Lung (tissue), 12 donors: Measurements from ENCODE around the gene CTSC. TPM values are rescaled to one million over a fixed set of nuclear protein-coding genes. Genes with fewer than 3 reads are reported as not detected.

Experiments used
- ATAC-seq: fragments of 200-7000 bp; cut with Tn5 transposase; one replicate; pipeline ENCODE4 v1.9.1; 2020; ENCODE audit warnings: moderate number of reproducible peaks; ENCODE audit not compliant: insufficient read depth, low FRiP score
- DNase-seq, 3 donors: peaks; one replicate each; pipeline ENCODE4 v3.0.0-alpha.2; 2013 to 2017
- H3K27ac ChIP-seq, 2 donors: one replicate each; pipeline ENCODE4 v1.5.1; 2013; ENCODE audit warnings: mild to moderate bottlenecking in 2 of 2, moderate library complexity in 2 of 2, control low read depth in 1 of 2, inconsistent platforms in 1 of 2, low read depth in 1 of 2, low read length in 1 of 2
- H3K27me3 ChIP-seq, 3 donors: one replicate each; pipeline ENCODE4 v1.5.1; 2013; ENCODE audit warnings: low read length in 2 of 3; ENCODE audit not compliant: control insufficient read depth in 3 of 3, insufficient read depth in 3 of 3
- H3K36me3 ChIP-seq, 4 donors: one replicate each; pipeline ENCODE4 v1.5.1; 2013; ENCODE audit warnings: low read length in 4 of 4, mild to moderate bottlenecking in 1 of 4, moderate library complexity in 1 of 4; ENCODE audit not compliant: control insufficient read depth in 4 of 4, insufficient read depth in 4 of 4
- H3K4me1 ChIP-seq, 5 donors: one replicate each; pipeline ENCODE4 v1.5.1; 2013; ENCODE audit warnings: low read length in 5 of 5, mild to moderate bottlenecking in 2 of 5, moderate library complexity in 1 of 5; ENCODE audit not compliant: control insufficient read depth in 5 of 5, insufficient read depth in 5 of 5
- H3K4me3 ChIP-seq: one replicate; pipeline ENCODE4 v1.5.1; 2013; ENCODE audit warnings: mild to moderate bottlenecking, control low read depth, moderate library complexity
- H3K9ac ChIP-seq, 2 donors: one replicate each; pipeline ENCODE4 v1.5.1; 2013; ENCODE audit warnings: low read length in 2 of 2, control low read depth in 1 of 2; ENCODE audit not compliant: insufficient read depth in 1 of 2
- H3K9me3 ChIP-seq, 4 donors: one replicate each; pipeline ENCODE4 v1.5.1; 2013; ENCODE audit warnings: low read length in 3 of 4, mild to moderate bottlenecking in 1 of 4, moderate library complexity in 1 of 4; ENCODE audit not compliant: control insufficient read depth in 4 of 4, insufficient read depth in 3 of 4
- CTCF ChIP-seq: IDR thresholded peaks from 2 replicates; pipeline ENCODE4 v1.5.1; 2012; ENCODE audit warnings: mild to moderate bottlenecking; ENCODE audit errors: control extremely low read depth, extremely low read depth
- WGBS, 2 donors: extraction: QIAGEN DNeasy Blood & Tissue Kit; methylation state at CpG; one replicate each; pipeline ENCODE4 v1.1.7; 2013; 5-methylcytosine and 5-hydroxymethylcytosine counted together
- polyA plus RNA-seq, 2 donors: library from polyadenylated mRNA; stranded (reverse); fragments of 200-250 nt; gene quantifications; one replicate each; pipeline ENCODE4 v1.2.1, GENCODE V29; 2013
- total RNA-seq, 2 donors: library from RNA; depleted of rRNA in 1 of 2; stranded (reverse); fragments of >200 nt in 1 of 2; gene quantifications; one replicate each; pipeline ENCODE4 v1.2.1, GENCODE V29; 2014 to 2021
- donor health status: control.
- donor health status: control.
- donor health status: Bipolar disorder and iron deficiency.
- donor health status: healthy.
- donor health status: DM: yes; HTN: yes; CAD: no.

Gene CTSC
- total and polyA plus RNA-seq, 4 donors, result 87.1 to 363 (median 221) TPM

- Histone ChIP-seq H3K27me3 (no peaks in the 10 kb centered on the region), H3K9me3 (no peaks in the 10 kb centered on the region), H3K27ac (peak overlapping the region; percentile 36 to 98), H3K4me3 (peak overlapping the region; percentile 80), H3K9ac (peak overlapping the region; percentile 70 to 83), H3K36me3 (peaks cover 0 to 10% (median 5%) of the 10 kb centered on the region in 4 donors), H3K4me1 (peaks cover 0 to 29% (median 9%) of the 10 kb centered on the region in 5 donors)
- ATAC-seq (peak; percentile 80), DNase-seq (peak; percentile 79 to 93 (median 92))
- WGBS, 2 donors, result 2% methylated on average over 15 of the region's 15 CpGs
- no peak for TF ChIP-seq CTCF
Measured at GRCh38 chr11:88337987-88338668, 592 bp upstream of the CTSC start.

- no peak overlapping the region for H3K27ac ChIP-seq
- no peaks in the 10 kb centered on the region for H3K9me3 ChIP-seq
- peak overlapping the region; percentile 35 for H3K4me3 ChIP-seq
- TF ChIP-seq CTCF, result no peak
- H3K36me3 ChIP-seq, result peaks cover 0 to 27% (median 14%) of the 10 kb centered on the region in 4 donors
- DNase-seq, result no peak
- ATAC-seq, result no peak
- no peaks in the 10 kb centered on the region for H3K27me3 ChIP-seq
- peaks cover 0 to 29% (median 9%) of the 10 kb centered on the region in 5 donors for H3K4me1 ChIP-seq
- 52 to 54% methylated on average over 4 of the region's 4 CpGs for whole genome bisulfite sequencing, 2 donors
- no peak overlapping the region for H3K9ac ChIP-seq
Measured at GRCh38 chr11:88335284-88335683, 2.3 kb downstream of the CTSC start.

GRCh38 chr11:88333862-88334261, 3.7 kb downstream of the CTSC start:
- WGBS, 2 donors, result 95 to 98% methylated on average over 2 of the region's 2 CpGs
- H3K9me3 ChIP-seq, result no peaks in the 10 kb centered on the region
- no peak for TF ChIP-seq CTCF
- no peak overlapping the region for H3K4me3 ChIP-seq
- DNase-seq (no peak), ATAC-seq (no peak)
- no peaks in the 10 kb centered on the region for H3K27me3 ChIP-seq
- H3K9ac ChIP-seq, result no peak overlapping the region
- no peak overlapping the region for H3K27ac ChIP-seq
- H3K36me3 ChIP-seq, result peaks cover 2 to 31% (median 17%) of the 10 kb centered on the region in 4 donors
- H3K4me1 ChIP-seq, result peaks cover 0 to 23% (median 5%) of the 10 kb centered on the region in 5 donors
